GM20000 (cell line): ENCODE measurements around the gene LONP1.

ENCODE experiments used
- DNase-seq: peaks from one replicate; pipeline ENCODE4 v3.0.0; 2012; ENCODE audit warnings: low spot score
- TF ChIP-seq, protein P1 (sequence below): IDR thresholded peaks from 2 replicates; pipeline ENCODE4 v1.5.1; 2012; ENCODE audit warnings: mild to moderate bottlenecking, control low read depth; ENCODE audit errors: extremely low read depth, missing control alignments

LONP1 gene

DNA sequence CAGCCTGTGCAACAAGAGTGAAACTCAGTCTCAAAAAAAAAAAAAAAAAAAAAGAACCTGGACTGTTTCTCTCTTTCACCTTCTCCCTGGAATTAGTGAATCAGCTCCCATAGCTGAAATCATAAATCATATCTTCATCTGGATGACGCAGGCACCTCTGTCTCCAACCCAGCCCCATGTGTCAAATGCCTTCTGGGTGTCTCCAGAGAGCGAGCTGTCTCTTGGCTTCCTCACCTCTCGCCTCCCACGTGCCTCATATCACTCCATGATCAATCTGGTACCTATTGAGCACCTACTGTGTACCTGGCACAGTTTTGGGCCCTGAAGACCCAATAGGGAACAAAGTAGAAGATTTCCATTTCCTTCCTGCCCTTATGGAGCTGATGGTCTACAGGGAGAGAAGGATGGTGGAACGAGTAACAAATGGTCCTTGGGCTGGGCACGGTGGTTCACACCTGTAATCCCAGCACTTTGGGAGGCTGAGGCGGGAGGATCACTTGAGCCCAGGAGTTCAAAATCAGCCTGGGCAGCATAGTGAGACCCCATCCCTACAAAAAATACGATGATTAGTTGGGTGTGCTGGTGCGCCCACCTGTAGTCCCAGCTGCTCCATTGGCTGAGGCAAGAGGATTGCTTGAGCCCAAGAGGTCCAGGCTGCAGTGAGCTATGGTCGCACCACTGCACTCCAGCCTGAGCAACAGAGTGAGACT lies 36.6 kb downstream of the LONP1 start:
- TF ChIP-seq, protein P1, sequence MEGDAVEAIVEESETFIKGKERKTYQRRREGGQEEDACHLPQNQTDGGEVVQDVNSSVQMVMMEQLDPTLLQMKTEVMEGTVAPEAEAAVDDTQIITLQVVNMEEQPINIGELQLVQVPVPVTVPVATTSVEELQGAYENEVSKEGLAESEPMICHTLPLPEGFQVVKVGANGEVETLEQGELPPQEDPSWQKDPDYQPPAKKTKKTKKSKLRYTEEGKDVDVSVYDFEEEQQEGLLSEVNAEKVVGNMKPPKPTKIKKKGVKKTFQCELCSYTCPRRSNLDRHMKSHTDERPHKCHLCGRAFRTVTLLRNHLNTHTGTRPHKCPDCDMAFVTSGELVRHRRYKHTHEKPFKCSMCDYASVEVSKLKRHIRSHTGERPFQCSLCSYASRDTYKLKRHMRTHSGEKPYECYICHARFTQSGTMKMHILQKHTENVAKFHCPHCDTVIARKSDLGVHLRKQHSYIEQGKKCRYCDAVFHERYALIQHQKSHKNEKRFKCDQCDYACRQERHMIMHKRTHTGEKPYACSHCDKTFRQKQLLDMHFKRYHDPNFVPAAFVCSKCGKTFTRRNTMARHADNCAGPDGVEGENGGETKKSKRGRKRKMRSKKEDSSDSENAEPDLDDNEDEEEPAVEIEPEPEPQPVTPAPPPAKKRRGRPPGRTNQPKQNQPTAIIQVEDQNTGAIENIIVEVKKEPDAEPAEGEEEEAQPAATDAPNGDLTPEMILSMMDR, result no peak
- no peak for DNase-seq

- TF ChIP-seq, protein P1, result no peak
- DNase-seq, result no peak
These were observed 37.9 kb downstream of the LONP1 start for GRCh38 chr19:5682107-5682482.

- no peak for DNase-seq
- TF ChIP-seq, protein P1, result no peak
These were observed 38.4 kb downstream of the LONP1 start for GRCh38 chr19:5681391-5682106.

DNA sequence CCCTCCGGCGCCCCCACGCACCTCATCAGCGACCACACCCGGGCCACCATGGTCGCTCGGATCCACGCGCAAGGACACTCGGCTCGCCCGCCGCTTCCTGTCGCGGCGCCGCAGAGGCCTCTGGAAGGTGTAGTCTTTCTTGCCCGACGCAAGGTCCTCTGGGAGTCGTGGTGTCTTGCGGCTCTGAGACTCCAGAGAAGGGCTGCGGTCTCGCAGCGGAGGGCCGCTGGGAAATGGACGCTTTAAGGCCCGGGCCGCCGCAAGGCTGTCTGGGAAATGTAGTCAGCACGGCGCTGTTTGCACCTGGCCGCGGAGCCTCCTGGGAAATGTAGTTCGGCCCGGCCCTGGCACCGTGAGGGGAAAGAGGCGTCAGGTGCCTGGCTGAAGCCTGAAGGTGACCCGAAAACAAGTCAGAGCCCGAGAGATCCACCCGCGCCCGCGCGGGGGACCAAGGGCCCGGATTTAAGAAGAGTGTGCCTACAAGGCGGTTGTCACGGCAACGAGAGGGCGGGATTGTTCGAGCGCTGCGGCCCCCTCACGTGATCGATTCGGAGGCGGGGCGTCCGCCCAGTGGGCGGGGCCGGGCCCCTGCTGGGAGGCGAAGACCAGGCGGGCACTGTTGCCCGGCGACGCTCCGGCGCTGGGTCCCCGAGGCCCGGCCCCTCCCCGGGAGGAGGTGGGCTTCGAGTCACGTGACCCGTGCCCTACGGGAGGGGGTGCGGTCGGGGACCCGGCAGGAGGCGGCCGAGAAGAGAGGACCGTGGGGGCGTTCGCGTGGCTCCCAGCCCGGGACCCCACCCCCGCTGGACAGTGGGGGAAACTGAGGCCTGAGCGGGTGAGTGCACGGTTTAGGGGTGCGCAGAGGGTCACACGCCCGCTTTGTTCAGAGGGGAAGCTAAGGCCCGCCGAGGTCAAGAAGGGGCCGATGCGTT lies 39.2 kb downstream of the LONP1 start, which contains the start of the genes HSD11B1L and MICOS13:
HSD11B1L (plus strand) TSS at position 591 of the 932 bp plus-strand sequence. CDS start 3,806 bp downstream, outside the sequence.
MICOS13 (minus strand) TSS at position 80 of the 932 bp plus-strand sequence; CDS start at position 50, 30 bp downstream.
- TF ChIP-seq, protein P1, result no peak
- DNase-seq, result peak; percentile 95

DNA sequence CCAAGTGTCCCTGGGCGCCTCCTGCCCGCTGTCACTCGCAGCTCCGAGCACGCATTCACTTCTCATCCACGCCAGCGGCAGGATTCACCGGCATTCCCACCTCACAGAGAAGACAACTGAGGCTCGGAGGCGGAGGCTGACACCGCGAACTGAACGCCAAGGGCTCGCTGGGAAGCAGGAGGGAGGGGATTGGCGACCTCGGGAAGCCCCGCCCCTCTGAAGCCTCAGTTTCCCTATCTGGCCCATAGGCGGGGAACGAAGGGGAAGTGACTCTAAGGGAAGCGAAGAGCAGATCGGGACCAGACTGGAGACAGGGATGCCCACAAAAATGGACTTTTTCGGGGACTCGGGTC lies 39.9 kb downstream of the LONP1 start:
- TF ChIP-seq, protein P1, result no peak

GRCh38 chr19:5679289-5680083 lies 40.5 kb downstream of the LONP1 start:
- DNase-seq, result no peak
- TF ChIP-seq, protein P1, result no peak

More for the DNA sequence above, 39.9 kb downstream of the LONP1 start:
- DNase-seq, result no peak
